Sigmoid colon (tissue), 7 donors: ENCODE results near the gene MEGF8. TPM values are rescaled to one million over a fixed set of nuclear protein-coding genes. Genes with fewer than 3 reads are reported as not detected.

Source experiments
- DNase-seq: peaks from one replicate; pipeline ENCODE4 v3.0.0-alpha.2; 2019
- H3K27ac ChIP-seq, 4 donors: fragments of 200-600 bp; sonication (generic); one replicate each; pipeline ENCODE4 v1.5.1; 2016 to 2019; ENCODE audit warnings: mild to moderate bottlenecking in 1 of 4
- H3K27me3 ChIP-seq, 3 donors: fragments of 200-600 bp; sonication (generic); one replicate each; pipeline ENCODE4 v1.5.1; 2019; ENCODE audit warnings: mild to moderate bottlenecking in 1 of 3
- H3K36me3 ChIP-seq, 4 donors: fragments of 200-600 bp; sonication (generic); one replicate each; pipeline ENCODE4 v1.5.1; 2016 to 2019
- H3K4me1 ChIP-seq, 4 donors: fragments of 200-600 bp; sonication (generic); one replicate each; pipeline ENCODE4 v1.5.1; 2017 to 2019
- H3K4me3 ChIP-seq, 4 donors: fragments of 200-600 bp; sonication (generic); one replicate each; pipeline ENCODE4 v1.5.1; 2017 to 2019; ENCODE audit warnings: mild to moderate bottlenecking in 2 of 4, moderate library complexity in 1 of 4
- H3K9me3 ChIP-seq, 4 donors: fragments of 200-600 bp in 3 of 4; sonication (generic) in 3 of 4; one replicate each; pipeline versions ENCODE4 v1.5.1 to v1.6.1; 2013 to 2019
- EP300 ChIP-seq, 4 donors: sonication (generic); formaldehyde crosslinking; IDR thresholded peaks; one replicate each; pipeline ENCODE4 v1.6.1; 2017; ENCODE audit warnings: antibody characterized with exemption in 4 of 4
- POLR2A ChIP-seq, 2 donors: fragments of 450-650 bp; IDR thresholded peaks; one replicate each; pipeline ENCODE4 v1.6.1; 2016; ENCODE audit warnings: antibody characterized with exemption in 2 of 2, mild to moderate bottlenecking in 2 of 2, moderate library complexity in 2 of 2
- POLR2AphosphoS5 ChIP-seq, 4 donors: sonication (generic); formaldehyde crosslinking; IDR thresholded peaks; one replicate each; pipeline ENCODE4 v1.6.1; 2017; ENCODE audit warnings: antibody characterized with exemption in 4 of 4
- WGBS, 2 donors: extraction: QIAGEN DNeasy Blood & Tissue Kit; methylation state at CpG; one replicate each; pipeline ENCODE4 v1.1.7; 2013; 5-methylcytosine and 5-hydroxymethylcytosine counted together
- intact Hi-C: fragments of 100-400 bp; cut with DNase I; formaldehyde crosslinking; loops from one replicate; pipeline ENCODE4 v1.15.1; 2023
- polyA plus RNA-seq, 3 donors: library from polyadenylated mRNA; stranded (reverse); fragments of 200-250 nt; gene quantifications; one replicate each; pipeline ENCODE4 v1.2.3, GENCODE V29; 2013
- total RNA-seq, 4 donors: library from RNA; depleted of rRNA; stranded (reverse); fragments of >200 nt; gene quantifications; one replicate each; pipeline ENCODE4 v1.1.0, GENCODE V29; 2016
- TF ChIP-seq, protein P1 (sequence below), 4 experiments: fragments of 450-650 bp in 3 of 4; fragments of 200-600 bp in 1 of 4; IDR thresholded peaks; one replicate each; pipeline ENCODE4 v1.5.1; 2016 to 2019; ENCODE audit warnings: antibody characterized with exemption in 4 of 4, mild to moderate bottlenecking in 3 of 4, moderate library complexity in 2 of 4
- donor health status: healthy with polysubstance abuse.
- donor health status: Bipolar disorder and iron deficiency.
- donor health status: healthy.

The MEGF8 gene
- total and polyA plus RNA-seq, 7 donors = 1.8 to 21.6 (median 5.9) TPM

GRCh38 chr19:42361545-42361910, 36.1 kb downstream of the MEGF8 start:
- Histone ChIP-seq H3K27ac (no peak overlapping the region), H3K27me3 (no peaks in the 10 kb centered on the region), H3K4me1 (peaks cover 0 to 14% (median under 1%) of the 10 kb centered on the region in 4 donors), H3K9me3 (no peaks in the 10 kb centered on the region), H3K4me3 (no peak overlapping the region), H3K36me3 (peaks cover 11 to 63% (median 29%) of the 10 kb centered on the region in 4 donors)
- no peak for DNase-seq
- 94 to 96% methylated on average over 7 of the region's 7 CpGs for WGBS, 2 donors
- TF ChIP-seq POLR2AphosphoS5 (IDR thresholded peaks at IDR 0.05) (no peak), POLR2A (IDR thresholded peaks at IDR 0.05) (no peak), EP300 (IDR thresholded peaks at IDR 0.05) (no peak)
- TF ChIP-seq, protein P1, sequence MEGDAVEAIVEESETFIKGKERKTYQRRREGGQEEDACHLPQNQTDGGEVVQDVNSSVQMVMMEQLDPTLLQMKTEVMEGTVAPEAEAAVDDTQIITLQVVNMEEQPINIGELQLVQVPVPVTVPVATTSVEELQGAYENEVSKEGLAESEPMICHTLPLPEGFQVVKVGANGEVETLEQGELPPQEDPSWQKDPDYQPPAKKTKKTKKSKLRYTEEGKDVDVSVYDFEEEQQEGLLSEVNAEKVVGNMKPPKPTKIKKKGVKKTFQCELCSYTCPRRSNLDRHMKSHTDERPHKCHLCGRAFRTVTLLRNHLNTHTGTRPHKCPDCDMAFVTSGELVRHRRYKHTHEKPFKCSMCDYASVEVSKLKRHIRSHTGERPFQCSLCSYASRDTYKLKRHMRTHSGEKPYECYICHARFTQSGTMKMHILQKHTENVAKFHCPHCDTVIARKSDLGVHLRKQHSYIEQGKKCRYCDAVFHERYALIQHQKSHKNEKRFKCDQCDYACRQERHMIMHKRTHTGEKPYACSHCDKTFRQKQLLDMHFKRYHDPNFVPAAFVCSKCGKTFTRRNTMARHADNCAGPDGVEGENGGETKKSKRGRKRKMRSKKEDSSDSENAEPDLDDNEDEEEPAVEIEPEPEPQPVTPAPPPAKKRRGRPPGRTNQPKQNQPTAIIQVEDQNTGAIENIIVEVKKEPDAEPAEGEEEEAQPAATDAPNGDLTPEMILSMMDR (IDR thresholded peaks at IDR 0.05) = no peak
- intact Hi-C loops = no loop called here

GRCh38 chr19:42362342-42362741, 36.9 kb downstream of the MEGF8 start:
- no peak overlapping the region for H3K27ac ChIP-seq
- peaks cover 2 to 55% (median 22%) of the 10 kb centered on the region in 4 donors for H3K36me3 ChIP-seq
- H3K4me3 ChIP-seq = no peak overlapping the region
- intact Hi-C loops = no loop called here
- 97% methylated on average over 14 of the region's 14 CpGs for WGBS, 2 donors
- H3K27me3 ChIP-seq = no peaks in the 10 kb centered on the region
- no peaks in the 10 kb centered on the region for H3K9me3 ChIP-seq
- peaks cover 0 to 18% (median 5%) of the 10 kb centered on the region in 4 donors for H3K4me1 ChIP-seq
- TF ChIP-seq POLR2AphosphoS5 (IDR thresholded peaks at IDR 0.05) (no peak), EP300 (IDR thresholded peaks at IDR 0.05) (no peak), POLR2A (IDR thresholded peaks at IDR 0.05) (no peak)
- TF ChIP-seq, protein P1 (IDR thresholded peaks at IDR 0.05) = no peak
- DNase-seq = no peak

GRCh38 chr19:42362891-42363440, 37.5 kb downstream of the MEGF8 start:
- H3K27ac ChIP-seq = no peak overlapping the region
- peaks cover 0 to 48% (median 19%) of the 10 kb centered on the region in 4 donors for H3K36me3 ChIP-seq
- TF ChIP-seq EP300 (IDR thresholded peaks at IDR 0.05) (no peak), POLR2AphosphoS5 (IDR thresholded peaks at IDR 0.05) (no peak), POLR2A (IDR thresholded peaks at IDR 0.05) (no peak)
- TF ChIP-seq, protein P1 (IDR thresholded peaks at IDR 0.05) = no peak
- intact Hi-C loops = no loop called here
- no peaks in the 10 kb centered on the region for H3K27me3 ChIP-seq
- H3K4me3 ChIP-seq = no peak overlapping the region
- no peaks in the 10 kb centered on the region for H3K9me3 ChIP-seq
- 95 to 96% methylated on average over 13 of the region's 13 CpGs for WGBS, 2 donors
- peaks cover 0 to 18% (median 5%) of the 10 kb centered on the region in 4 donors for H3K4me1 ChIP-seq
- no peak for DNase-seq

- Histone ChIP-seq H3K4me3 (no peak overlapping the region), H3K27ac (no peak overlapping the region), H3K27me3 (no peaks in the 10 kb centered on the region), H3K9me3 (no peaks in the 10 kb centered on the region), H3K4me1 (peaks cover 0 to 18% (median 5%) of the 10 kb centered on the region in 4 donors), H3K36me3 (peaks cover 0 to 44% (median 19%) of the 10 kb centered on the region in 4 donors)
- intact Hi-C loops = no loop called here
- 87 to 92% methylated on average over 17 of the region's 17 CpGs for WGBS, 2 donors
- TF ChIP-seq POLR2AphosphoS5 (IDR thresholded peaks at IDR 0.05) (no peak), POLR2A (IDR thresholded peaks at IDR 0.05) (no peak), EP300 (IDR thresholded peaks at IDR 0.05) (no peak)
- TF ChIP-seq, protein P1 (IDR thresholded peaks at IDR 0.05) = no peak
- DNase-seq = no peak
These were observed 38.3 kb downstream of the MEGF8 start for GRCh38 chr19:42363614-42364346.
